Gastrocnemius medialis (tissue), 4 donors: ENCODE measurements around the gene GLRA1.

ENCODE experiments used
- POLR2A ChIP-seq, 2 donors: fragments of 450-650 bp; IDR thresholded peaks; one replicate each; pipeline ENCODE4 v1.6.1; 2017; ENCODE audit warnings: antibody characterized with exemption in 2 of 2, mild to moderate bottlenecking in 2 of 2, moderate library complexity in 2 of 2
- TF ChIP-seq, protein P1 (sequence below), 5 experiments: fragments of 450-650 bp in 3 of 5; fragments of 200-600 bp in 2 of 5; sonication (generic) in 2 of 5; IDR thresholded peaks in 4 of 5; conservative IDR thresholded peaks in 1 of 5; 1 replicate in 4 of 5; 2 replicates in 1 of 5; pipeline ENCODE4 v1.5.1; 2016 to 2019; ENCODE audit warnings: antibody characterized with exemption in 5 of 5, mild to moderate bottlenecking in 3 of 5, moderate library complexity in 3 of 5

DNA sequence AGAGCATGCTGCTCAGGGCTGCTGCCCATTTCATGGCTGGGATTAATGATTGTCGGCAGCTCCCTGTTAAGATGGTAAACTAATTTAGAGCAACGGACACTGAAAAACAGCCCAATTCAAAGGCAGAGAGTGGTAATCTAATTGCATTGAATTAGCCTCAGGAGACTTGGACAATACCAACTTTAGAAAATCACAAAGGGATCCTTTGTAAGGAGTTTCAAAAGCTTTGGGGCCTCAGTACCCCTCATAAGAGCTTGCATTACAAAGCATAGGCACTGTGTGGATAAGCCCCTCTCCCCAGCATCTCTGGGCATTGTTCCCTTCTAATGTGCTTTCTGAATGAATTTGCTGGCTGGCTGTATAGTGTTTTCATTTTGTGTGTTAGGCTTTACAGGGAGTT lies 6.7 kb downstream of the GLRA1 start:
- no peak for TF ChIP-seq POLR2A (IDR thresholded peaks at IDR 0.05)
- TF ChIP-seq, protein P1, sequence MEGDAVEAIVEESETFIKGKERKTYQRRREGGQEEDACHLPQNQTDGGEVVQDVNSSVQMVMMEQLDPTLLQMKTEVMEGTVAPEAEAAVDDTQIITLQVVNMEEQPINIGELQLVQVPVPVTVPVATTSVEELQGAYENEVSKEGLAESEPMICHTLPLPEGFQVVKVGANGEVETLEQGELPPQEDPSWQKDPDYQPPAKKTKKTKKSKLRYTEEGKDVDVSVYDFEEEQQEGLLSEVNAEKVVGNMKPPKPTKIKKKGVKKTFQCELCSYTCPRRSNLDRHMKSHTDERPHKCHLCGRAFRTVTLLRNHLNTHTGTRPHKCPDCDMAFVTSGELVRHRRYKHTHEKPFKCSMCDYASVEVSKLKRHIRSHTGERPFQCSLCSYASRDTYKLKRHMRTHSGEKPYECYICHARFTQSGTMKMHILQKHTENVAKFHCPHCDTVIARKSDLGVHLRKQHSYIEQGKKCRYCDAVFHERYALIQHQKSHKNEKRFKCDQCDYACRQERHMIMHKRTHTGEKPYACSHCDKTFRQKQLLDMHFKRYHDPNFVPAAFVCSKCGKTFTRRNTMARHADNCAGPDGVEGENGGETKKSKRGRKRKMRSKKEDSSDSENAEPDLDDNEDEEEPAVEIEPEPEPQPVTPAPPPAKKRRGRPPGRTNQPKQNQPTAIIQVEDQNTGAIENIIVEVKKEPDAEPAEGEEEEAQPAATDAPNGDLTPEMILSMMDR (IDR thresholded peaks at IDR 0.05 in 4 of 5, conservative IDR thresholded peaks at IDR 0.05 in 1 of 5), result no peak
